ENCODE data around the gene KIAA1217. TPM values are rescaled to one million over a fixed set of nuclear protein-coding genes. Genes with fewer than 3 reads are reported as not detected.

KIAA1217 gene
- total RNA-seq, 1 experiment from 2014 or later: 18.6 TPM

- Histone ChIP-seq H3K4me1 (ENCODE audit: insufficient read depth, low read length) (peaks cover 6% of the 10 kb centered on the region; the same call in 1 of the 2 replicates), H3K9me3 (ENCODE audit: control insufficient read depth, low read depth, low read length) (no peaks in the 10 kb centered on the region), H2BK20ac (ENCODE audit: low read depth, low read length, poor library complexity, severe bottlenecking) (no peak overlapping the region), H3K23ac (ENCODE audit: insufficient read length, low read depth, low read length) (no peak overlapping the region), H3K4me2 (ENCODE audit: insufficient read depth, insufficient read length, low read length) (peak overlapping the region; percentile 73), H3K18ac (ENCODE audit: insufficient read length, low read depth, low read length) (no peak overlapping the region), H3K79me1 (ENCODE audit: insufficient read depth, low read depth, low read length, poor library complexity, severe bottlenecking) (no peaks in the 10 kb centered on the region), H2BK120ac (ENCODE audit: low read depth, low read length, poor library complexity, severe bottlenecking) (no peak overlapping the region), H3K79me2 (ENCODE audit: insufficient read depth, low read length) (no peaks in the 10 kb centered on the region), H2BK5ac (ENCODE audit: insufficient read length, low read length) (no peak overlapping the region), H4K91ac (ENCODE audit: insufficient read length, low read depth, low read length) (no peak overlapping the region), H3K27ac (ENCODE audit: insufficient read length, low read depth, low read length) (no peak overlapping the region), H3K56ac (ENCODE audit: insufficient read length, low read depth, low read length) (no peak overlapping the region), H4K5ac (ENCODE audit: insufficient read length, low read depth, low read length) (no peak overlapping the region), H3K4ac (ENCODE audit: low read depth, low read length) (no peak overlapping the region), H3T11ph (ENCODE audit: low read length) (no peak overlapping the region), H4K8ac (replicated peaks; ENCODE audit: insufficient read length, low read depth, low read length) (no peak overlapping the region), H3K9ac (ENCODE audit: extremely low read depth, insufficient read length, low read length) (peak overlapping the region; percentile 13), H2AK5ac (ENCODE audit: insufficient read length, low read length) (no peak overlapping the region), H2AFZ (ENCODE audit: low read length) (no peak overlapping the region), H3K14ac (ENCODE audit: insufficient read depth, low read length) (no peak overlapping the region), H4K20me1 (ENCODE audit: control insufficient read depth, insufficient read depth, insufficient read length) (no peaks in the 10 kb centered on the region), H2BK15ac (ENCODE audit: low read depth, low read length) (no peak overlapping the region), H3K23me2 (ENCODE audit: insufficient read length, low read depth, low read length, poor library complexity, severe bottlenecking) (peaks cover 10% of the 10 kb centered on the region), H3K27me3 (ENCODE audit: insufficient read depth, low read length) (no peaks in the 10 kb centered on the region), H2BK12ac (ENCODE audit: insufficient read length, low read depth, low read length) (no peak overlapping the region)
- H3K4me1 Mint-ChIP-seq: peaks cover 66 to 76% of the 10 kb centered on the region in 2 experiments
- no peaks in the 10 kb centered on the region; the same call in 1 of the 2 replicates for H3K27me3 Mint-ChIP-seq (ENCODE audit: low read depth)
- TF ChIP-seq CTCF (conservative IDR thresholded peaks at IDR 0.05): no peak
- peaks cover 2 to 3% of the 10 kb centered on the region in 2 experiments; a peak in 4 of 5 replicates for H3K9me3 Mint-ChIP-seq
- H3K36me3 Mint-ChIP-seq (ENCODE audit: insufficient read depth in 1 of 3, low read depth in 3 of 3): peaks cover 4 to 9% (median 7%) of the 10 kb centered on the region in 3 experiments; a peak in 6 of 7 replicates
- peak overlapping the region; percentile 87 for H3K4me3 Mint-ChIP-seq
- no CpG with 5 or more reads among the region's 12 CpGs for WGBS (ENCODE audit: extremely low coverage, insufficient read length, low lambda C conversion rate)
- peak overlapping the region in 2 of 3 experiments; percentile 19 to 89; a peak in 2 of 7 replicates for H3K27ac Mint-ChIP-seq
- no peak for DNase-seq
Measured at GRCh38 chr10:24209946-24210491, 1.1 kb downstream of the KIAA1217 start.

All from H9 (cell line).